Measurements from ENCODE around the gene MTHFD1L.

- TF ChIP-seq RCOR1 (IDR thresholded peaks at IDR 0.05; ENCODE audit: insufficient replicate concordance, low read length), result no peak
- no peak for TF ChIP-seq RFX5 (IDR thresholded peaks at IDR 0.05; ENCODE audit: low read depth, low read length)
- TF ChIP-seq CTCF (conservative IDR thresholded peaks at IDR 0.05; ENCODE audit: low read depth, low read length), result no peak
- TF ChIP-seq MAZ (IDR thresholded peaks at IDR 0.05; ENCODE audit: borderline replicate concordance, low read depth, low read length), result no peak
- no peak for TF ChIP-seq CHD1 (IDR thresholded peaks at IDR 0.05; ENCODE audit: low read depth, low read length)
- TF ChIP-seq MAFK (IDR thresholded peaks at IDR 0.05; ENCODE audit: low read depth, low read length), result no peak
- no peak for TF ChIP-seq MXI1 (IDR thresholded peaks at IDR 0.05; ENCODE audit: borderline replicate concordance, low read depth, low read length)
Measured at GRCh38 chr6:151024597-151024996, 159.1 kb downstream of the MTHFD1L start.
